GM18951 (cell line): ENCODE data around the gene NPNT.

Source experiments
- POLR2A ChIP-seq: IDR thresholded peaks from 4 replicates; pipeline ENCODE4 v1.6.1; 2011; ENCODE audit warnings: mild to moderate bottlenecking; ENCODE audit not compliant: insufficient read length, insufficient read depth; ENCODE audit errors: extremely low read depth
- in situ Hi-C: fragments of 300-500 bp; cut with MboI; formaldehyde crosslinking; loops from one replicate; pipeline ENCODE4 v1.12.0; 2022; ENCODE audit warnings: low sequenced_read_pairs, mixed read lengths, inconsistent platforms; ENCODE audit not compliant: unreplicated experiment

Gene NPNT

DNA sequence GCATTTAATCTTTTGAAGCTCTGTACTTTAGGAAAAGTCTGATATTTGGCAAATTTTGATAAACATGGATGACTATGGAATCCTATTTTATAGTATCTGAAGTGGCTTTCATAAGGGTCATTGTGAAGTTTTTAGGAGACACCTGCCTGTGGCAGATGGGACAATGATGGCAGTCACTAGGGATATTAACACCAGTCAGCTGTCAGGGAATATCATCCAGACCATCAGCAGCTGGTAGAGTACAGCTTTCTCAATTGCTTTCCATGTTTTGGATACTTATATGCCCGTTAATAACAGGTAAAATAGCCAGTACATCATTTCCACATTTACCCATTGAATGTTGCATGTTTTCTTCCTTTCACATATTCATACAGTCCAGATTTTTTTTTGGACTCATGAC, 39.1 kb downstream of the NPNT start:
- in situ Hi-C loops, result no loop called here
- no peak for TF ChIP-seq POLR2A

DNA sequence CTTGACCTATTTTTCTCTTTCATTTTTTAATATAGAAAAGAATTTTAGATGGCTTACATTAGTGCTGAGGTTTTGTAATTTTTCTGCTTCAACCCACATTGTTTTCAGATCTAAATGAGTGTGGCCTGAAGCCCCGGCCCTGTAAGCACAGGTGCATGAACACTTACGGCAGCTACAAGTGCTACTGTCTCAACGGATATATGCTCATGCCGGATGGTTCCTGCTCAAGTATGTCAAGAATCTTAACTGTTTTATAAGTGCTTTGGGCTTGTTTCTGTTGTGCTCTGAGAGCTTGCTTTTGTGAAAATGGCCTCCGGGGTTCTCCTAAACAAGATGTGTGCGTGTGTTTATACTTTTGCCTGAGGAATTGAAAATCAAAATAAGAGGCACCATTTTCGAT, 41.6 kb downstream of the NPNT start:
- in situ Hi-C loops, result no loop called here
- TF ChIP-seq POLR2A, result no peak

DNA sequence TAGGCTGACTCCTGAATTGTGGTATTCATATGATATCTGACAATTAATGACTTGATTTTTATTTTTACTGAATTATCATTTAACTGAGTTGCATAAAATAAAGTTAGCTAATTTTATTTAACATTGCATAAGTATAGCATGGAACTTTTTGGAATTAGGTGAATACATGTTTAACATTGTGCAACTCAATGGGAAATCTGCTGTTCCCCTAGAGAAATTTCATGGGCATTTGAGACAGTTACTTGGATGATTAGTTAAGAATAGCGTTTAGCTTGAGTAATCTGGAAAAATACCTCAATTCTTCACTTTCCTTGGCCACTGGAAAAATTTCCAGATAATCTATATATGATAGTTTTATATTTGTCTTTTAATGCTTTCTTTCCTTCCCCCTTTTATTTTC, 42.5 kb downstream of the NPNT start:
- TF ChIP-seq POLR2A, result no peak
- in situ Hi-C loops, result no loop called here

DNA sequence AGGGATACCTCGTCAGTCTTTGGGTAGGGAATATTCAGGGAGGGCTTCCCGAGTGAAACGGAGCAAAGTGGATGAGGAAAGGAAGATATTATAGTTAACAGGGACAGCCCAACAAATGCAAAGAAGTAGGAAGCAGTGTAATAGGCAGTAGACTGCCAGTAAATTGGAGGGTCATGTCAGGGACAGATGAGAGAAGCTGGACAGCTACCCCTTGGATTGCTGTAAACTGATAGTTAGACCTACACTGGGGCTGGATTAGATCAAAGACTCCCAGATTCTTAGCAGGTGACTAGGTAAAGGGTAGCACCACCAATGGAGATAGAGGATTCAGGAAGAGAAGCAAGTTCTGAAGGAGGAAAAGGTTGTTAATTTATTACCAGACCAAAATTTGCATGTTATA, 48.0 kb downstream of the NPNT start:
- no peak for TF ChIP-seq POLR2A
- in situ Hi-C loops, result no loop called here

DNA sequence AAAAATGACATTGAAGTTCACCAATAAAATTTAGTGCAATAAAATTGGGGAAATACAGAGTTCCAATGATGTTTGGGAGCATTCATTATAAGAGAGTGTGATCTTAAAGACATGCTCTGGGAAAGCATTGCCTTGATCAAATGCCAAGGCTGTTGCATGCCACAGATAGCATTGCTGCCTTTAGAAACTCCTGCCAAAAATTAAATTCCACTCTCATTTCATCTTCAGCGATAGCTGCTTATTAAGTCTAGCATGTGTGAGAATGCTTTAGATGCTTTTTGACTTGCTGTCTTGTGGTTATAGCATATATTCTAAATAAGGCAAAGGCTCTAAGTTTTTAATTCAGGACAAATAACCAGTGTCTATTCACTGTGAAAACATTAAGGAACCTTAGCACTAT, 49.3 kb downstream of the NPNT start:
- no peak for TF ChIP-seq POLR2A
- in situ Hi-C loops, result no loop called here

DNA sequence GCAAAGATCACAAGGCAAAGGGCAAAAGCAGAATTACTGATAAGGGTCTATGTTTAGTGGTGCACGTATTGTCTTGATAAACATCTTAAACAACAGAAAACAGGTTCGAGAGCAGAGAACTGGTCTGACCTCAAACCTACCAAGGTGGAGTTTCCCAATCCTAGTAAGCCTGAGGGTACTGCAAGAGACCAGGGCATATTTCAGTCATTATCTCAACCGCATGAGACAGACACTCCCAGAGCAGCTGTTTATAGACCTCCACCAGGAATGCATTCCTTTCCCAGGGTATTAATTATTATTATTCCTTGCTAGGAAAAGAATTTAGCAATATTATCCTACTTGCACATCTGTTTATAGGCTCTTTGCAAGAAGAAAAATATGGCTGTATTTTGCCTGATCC, 51.5 kb downstream of the NPNT start:
- no peak for TF ChIP-seq POLR2A
- in situ Hi-C loops, result no loop called here

DNA sequence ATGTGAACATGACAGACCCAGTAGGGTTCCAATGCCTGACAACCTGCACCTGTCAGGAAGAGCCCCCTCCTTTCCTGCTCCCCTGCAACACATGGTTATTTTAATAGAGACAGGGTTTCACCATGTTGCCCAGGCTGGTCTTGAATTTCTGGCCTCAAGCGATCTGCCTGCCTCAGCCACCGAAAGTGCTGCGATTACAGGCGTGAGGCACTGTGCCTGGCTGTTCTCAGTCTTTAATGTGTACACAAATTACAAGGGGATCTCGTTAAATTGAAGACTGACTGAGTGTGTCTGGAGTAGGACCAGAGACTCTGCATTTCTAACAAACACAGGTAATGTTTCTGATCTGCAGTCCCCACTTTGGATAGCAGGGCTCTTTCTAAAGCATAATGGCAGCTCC, 55.4 kb downstream of the NPNT start:
- no peak for TF ChIP-seq POLR2A
- in situ Hi-C loops, result no loop called here

DNA sequence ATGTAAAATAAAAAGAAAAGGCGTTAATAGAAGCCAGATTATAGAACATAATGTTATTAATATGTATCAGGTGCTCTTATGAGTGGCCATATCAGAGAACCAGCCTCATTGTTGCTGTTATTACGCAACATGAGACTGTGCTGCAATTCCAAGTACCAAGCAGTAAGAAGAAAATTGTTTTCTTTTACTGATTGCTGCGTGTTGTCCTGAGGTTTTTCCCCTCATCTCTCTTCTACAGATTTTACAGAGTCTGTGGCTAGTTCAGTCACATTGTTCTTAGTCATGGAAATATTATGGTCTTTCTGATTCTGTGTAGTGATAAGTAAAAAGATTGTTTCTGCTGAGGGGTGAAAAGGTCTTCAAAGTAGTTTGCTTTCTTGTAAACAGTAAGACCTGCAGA, 55.9 kb downstream of the NPNT start:
- in situ Hi-C loops, result no loop called here
- TF ChIP-seq POLR2A, result no peak

DNA sequence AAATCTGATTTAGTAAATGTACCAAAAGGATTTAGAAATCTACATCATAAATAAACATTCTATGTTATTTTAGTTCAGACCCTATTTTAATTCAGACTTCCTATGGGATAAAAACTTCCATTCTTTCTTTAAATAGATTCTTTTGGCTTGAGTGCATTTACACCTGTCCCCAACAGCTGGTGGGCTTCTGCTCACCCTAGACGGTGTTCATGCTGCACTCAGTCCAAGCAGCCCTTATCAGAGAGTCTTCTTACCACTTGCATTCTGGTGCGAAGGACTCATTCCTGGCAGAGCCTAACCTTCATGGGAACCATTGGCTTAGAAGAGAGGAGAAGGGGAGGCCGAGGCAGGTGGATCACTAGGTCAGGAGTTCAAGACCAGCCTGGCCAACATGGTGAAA, 57.3 kb downstream of the NPNT start:
- no peak for TF ChIP-seq POLR2A
- in situ Hi-C loops, result no loop called here

DNA sequence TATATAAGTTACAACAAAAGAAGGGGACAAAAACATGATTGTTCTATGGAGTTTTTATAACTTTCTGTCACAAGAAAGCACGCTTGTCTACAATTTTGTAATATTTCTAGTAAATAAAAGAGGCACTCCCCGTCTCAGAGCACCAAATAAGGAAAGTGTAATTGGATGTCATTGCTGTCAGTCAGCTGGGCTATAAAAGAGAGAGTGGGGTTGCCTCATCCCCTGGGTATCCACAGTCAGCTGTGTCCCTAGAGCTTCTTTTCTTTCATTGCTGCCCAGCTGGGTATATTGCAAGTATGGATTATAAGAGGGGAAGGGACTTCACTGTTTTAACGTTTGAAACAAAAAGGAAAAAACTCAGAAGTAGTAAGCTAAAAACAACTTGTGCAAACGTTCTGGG, 61.3 kb downstream of the NPNT start:
- no peak for TF ChIP-seq POLR2A
- in situ Hi-C loops, result no loop called here

DNA sequence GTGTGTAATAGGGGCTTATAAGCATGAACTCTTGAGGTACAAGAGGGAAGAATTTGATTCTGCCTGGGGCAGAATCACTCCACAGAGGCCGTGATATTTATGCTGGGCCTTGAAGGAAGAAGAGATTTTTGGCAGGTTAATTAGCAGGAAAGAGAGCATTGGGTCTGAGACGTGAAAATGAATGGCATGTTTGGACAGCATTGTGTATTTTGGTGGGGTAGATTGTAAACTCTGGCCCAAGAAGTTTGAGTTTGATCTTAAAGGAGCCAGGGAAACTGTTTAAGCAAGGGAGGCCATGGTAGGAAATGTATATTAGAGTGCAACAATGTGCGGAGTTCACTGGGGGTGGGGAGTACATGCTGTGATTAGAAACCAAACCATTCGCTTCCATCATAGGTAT, 62.4 kb downstream of the NPNT start:
- TF ChIP-seq POLR2A, result no peak
- in situ Hi-C loops, result no loop called here

DNA sequence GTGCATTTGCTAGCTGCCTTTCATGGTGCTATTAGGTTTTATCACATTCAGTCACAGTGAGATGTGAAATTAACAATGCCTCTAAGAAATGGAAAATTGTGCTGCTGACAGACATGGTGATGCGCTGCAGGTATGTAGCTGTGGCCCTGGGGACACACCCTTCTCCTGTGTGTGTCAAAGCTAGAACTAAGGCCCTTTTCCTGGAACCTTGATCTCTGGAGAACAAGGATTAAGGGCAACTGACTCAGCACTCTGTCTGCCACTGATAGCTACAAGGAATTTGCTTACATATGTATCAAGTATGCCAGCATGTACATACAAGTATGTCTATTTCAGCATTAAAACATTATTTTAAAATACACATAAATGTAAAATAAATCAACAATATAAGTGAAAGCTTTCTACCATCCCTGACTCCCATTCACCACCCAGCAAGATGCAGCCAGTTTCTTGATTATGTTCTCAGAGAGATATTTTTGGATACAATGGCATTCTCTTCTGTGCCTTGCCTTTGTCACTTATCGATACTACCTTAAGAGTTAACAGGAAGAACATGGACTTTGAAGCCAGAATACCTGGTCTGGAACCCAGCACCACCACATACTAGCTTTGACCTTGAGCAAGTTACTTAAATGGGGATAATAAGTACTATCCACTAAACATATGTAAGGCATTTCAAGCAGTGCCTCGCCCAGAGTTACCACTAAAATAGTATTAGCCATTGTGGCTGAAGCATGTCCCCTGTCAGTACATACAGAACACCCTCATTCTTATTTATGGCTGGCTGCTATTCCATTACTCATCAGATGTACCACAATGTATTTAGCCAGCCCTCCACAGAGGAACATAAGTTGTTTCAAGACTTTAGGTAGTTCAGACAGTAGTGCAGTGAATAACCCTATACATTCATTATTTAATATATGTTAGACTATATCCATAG, 68.5 kb downstream of the NPNT start:
- TF ChIP-seq POLR2A, result no peak
- in situ Hi-C loops, result no loop called here

DNA sequence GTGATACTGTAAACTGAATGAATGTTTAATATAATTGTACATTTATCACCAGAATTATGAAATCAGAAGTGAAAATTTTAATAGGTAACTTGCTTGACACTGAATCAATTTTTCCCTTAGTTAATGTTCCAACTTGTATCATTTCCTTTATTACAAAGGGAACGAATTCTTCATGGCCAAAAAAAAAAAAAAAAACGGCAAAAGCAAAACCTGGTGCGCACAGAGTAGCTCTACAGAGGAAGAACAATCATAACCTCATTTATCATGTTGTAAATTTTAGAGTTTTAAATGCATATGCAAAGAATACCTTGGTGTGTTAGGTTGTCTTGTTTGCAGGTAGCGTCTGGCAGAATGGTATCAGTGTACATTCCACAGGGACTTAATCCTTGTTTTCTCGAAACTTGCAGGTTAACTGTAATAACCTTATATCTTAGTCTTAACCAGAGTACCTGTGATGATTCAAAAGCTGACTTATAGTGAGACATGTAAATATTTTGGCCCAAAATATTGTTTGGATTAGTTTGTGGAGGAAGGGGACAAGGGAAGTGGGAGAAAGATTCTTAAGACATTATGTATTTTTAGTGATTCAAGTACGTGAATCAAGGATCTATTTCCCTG, 70.0 kb downstream of the NPNT start:
- in situ Hi-C loops, result no loop called here
- TF ChIP-seq POLR2A, result no peak

DNA sequence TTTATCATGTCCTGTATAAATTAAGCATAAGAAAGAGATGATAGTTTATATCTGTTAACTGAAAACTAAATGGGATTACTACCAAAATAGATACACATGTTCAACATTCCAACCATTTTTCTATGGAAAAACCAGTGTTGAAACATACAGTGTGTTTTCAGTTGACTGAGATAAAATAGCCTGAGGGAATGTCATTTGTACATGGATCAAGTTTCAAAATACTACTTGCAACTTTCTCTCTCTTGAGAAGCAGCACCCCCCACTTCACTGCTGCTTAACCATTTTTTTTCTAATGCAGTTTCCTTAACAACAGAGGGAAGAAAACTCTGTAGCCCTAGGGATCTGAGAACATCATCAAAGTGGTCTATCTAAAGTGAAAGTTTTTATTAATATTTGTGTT, 70.8 kb downstream of the NPNT start:
- TF ChIP-seq POLR2A, result no peak
- in situ Hi-C loops, result no loop called here

DNA sequence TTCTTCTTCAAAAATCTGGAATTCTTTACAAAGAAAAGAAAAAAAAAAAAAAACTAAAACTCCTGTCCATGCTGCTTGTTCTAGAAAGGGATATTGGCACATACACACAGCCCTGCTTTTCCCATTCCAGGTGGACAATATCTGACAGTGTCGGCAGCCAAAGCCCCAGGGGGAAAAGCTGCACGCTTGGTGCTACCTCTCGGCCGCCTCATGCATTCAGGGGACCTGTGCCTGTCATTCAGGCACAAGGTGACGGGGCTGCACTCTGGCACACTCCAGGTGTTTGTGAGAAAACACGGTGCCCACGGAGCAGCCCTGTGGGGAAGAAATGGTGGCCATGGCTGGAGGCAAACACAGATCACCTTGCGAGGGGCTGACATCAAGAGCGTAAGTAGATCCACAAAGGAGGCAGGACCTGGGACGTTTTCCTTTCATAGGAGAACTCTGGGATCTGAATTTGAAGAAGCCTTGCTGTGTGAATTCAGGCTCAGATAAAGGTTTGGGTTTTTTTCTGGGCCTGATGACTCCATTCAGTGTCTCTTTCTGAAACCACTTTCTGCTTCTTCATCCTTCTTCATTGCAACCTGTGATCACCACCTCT, 71.9 kb downstream of the NPNT start:
- in situ Hi-C loops, result no loop called here
- no peak for TF ChIP-seq POLR2A
